PC-9 (cell line): ENCODE results near the gene DLG2. TPM values are rescaled to one million over a fixed set of nuclear protein-coding genes. Genes with fewer than 3 reads are reported as not detected.

ENCODE experiments used
- BruUV-seq: library from RNA; stranded (reverse); fragments of 400-500 nt; replicated peaks from 2 replicates; lab custom pipeline; 2021; lab: Mats Ljungman, UMichigan
- CTCF ChIA-PET: fragments of 300-600 bp; sonication (Branson Sonifier 250); formaldehyde crosslinking; loops from one replicate; lab custom pipeline; 2022; ENCODE audit warnings: antibody characterized with exemption; lab: Charles Lee
- POLR2A ChIA-PET: fragments of 300-600 bp; sonication (Branson Sonifier 250); formaldehyde crosslinking; loops from one replicate; lab custom pipeline; 2022; ENCODE audit warnings: antibody characterized with exemption; ENCODE audit not compliant: unreplicated experiment; lab: Charles Lee
- DNase-seq, 2 experiments: peaks; one replicate each; pipeline versions ENCODE4 v3.0.0 to v3.0.0-alpha.2; 2015 to 2022; ENCODE audit warnings: mixed read lengths in 1 of 2
- H2AFZ ChIP-seq: fragments of 200-600 bp; sonication (generic); 2 replicates; pipeline ENCODE4 v1.8.1; 2017; ENCODE audit warnings: antibody characterized with exemption
- H3F3A ChIP-seq: fragments of 200-600 bp; sonication (generic); 2 replicates; pipeline ENCODE4 v1.8.1; 2017; ENCODE audit warnings: antibody characterized with exemption, mild to moderate bottlenecking, low read depth; ENCODE audit not compliant: insufficient read depth
- H3K27ac ChIP-seq: fragments of 200-600 bp; sonication (generic); 2 replicates; pipeline ENCODE4 v1.6.1; 2016; ENCODE audit warnings: mixed run types
- H3K27me3 ChIP-seq: fragments of 200-600 bp; sonication (generic); 2 replicates; pipeline ENCODE4 v1.6.1; 2016; ENCODE audit warnings: low read depth, mixed run types; ENCODE audit not compliant: insufficient read depth
- H3K36me3 ChIP-seq: fragments of 200-600 bp; sonication (generic); 2 replicates; pipeline ENCODE4 v1.6.1; 2016; ENCODE audit warnings: low read depth, mixed run types
- H3K4me1 ChIP-seq: fragments of 200-600 bp; sonication (generic); replicated peaks from 2 replicates; pipeline ENCODE4 v1.6.1; 2016; ENCODE audit warnings: mixed run types; ENCODE audit not compliant: insufficient read depth
- H3K4me2 ChIP-seq: fragments of 200-600 bp; sonication (generic); 2 replicates; pipeline ENCODE4 v1.6.1; 2017; ENCODE audit warnings: mixed run types
- H3K4me3 ChIP-seq: fragments of 200-600 bp; sonication (generic); 2 replicates; pipeline ENCODE4 v1.6.1; 2016; ENCODE audit warnings: mixed run types
- H3K79me2 ChIP-seq: fragments of 200-600 bp; sonication (generic); 2 replicates; pipeline ENCODE4 v1.6.1; 2017; ENCODE audit warnings: low read depth, mixed run types
- H3K9me2 ChIP-seq: fragments of 200-600 bp; sonication (generic); 2 replicates; pipeline ENCODE4 v1.8.1; 2017; ENCODE audit warnings: mild to moderate bottlenecking; ENCODE audit not compliant: insufficient read depth
- H3K9me3 ChIP-seq: fragments of 200-600 bp; sonication (generic); 2 replicates; pipeline ENCODE4 v1.8.1; 2016; ENCODE audit warnings: low read depth; ENCODE audit not compliant: insufficient read depth
- H4K20me1 ChIP-seq: fragments of 200-600 bp; sonication (generic); 2 replicates; pipeline ENCODE4 v1.8.1; 2017; ENCODE audit not compliant: insufficient read depth
- CTCF ChIP-seq: fragments of 200-600 bp; sonication (generic); conservative IDR thresholded peaks from 2 replicates; pipeline ENCODE4 v1.6.1; 2017; ENCODE audit warnings: mixed run types, antibody characterized with exemption, mild to moderate bottlenecking, moderate library complexity
- EZH2 ChIP-seq: fragments of 200-600 bp; sonication (generic); IDR thresholded peaks from 2 replicates; pipeline ENCODE4 v1.8.0; 2017; ENCODE audit warnings: antibody characterized with exemption, low read depth
- intact Hi-C: fragments of 100-400 bp; cut with micrococcal nuclease; formaldehyde crosslinking; loops from one replicate; pipeline ENCODE4 v1.10.0; 2022; ENCODE audit not compliant: unreplicated experiment
- total RNA-seq: library from RNA; stranded (reverse); gene quantifications from 2 replicates; pipeline ENCODE4 v1.2.3, GENCODE V29; 2021

Gene DLG2
- total RNA-seq, 1 experiment from 2014 or later = 6.4 TPM

GRCh38 chr11:83778596-83778995 lies 1848.5 kb downstream of the DLG2 start:
- Histone ChIP-seq H3K79me2 (no peaks in the 10 kb centered on the region), H3K4me3 (no peak overlapping the region), H3K4me1 (no peaks in the 10 kb centered on the region), H3K27me3 (no peaks in the 10 kb centered on the region; the same call in 1 of the 2 replicates), H3K9me2 (no peaks in the 10 kb centered on the region), H3K9me3 (no peaks in the 10 kb centered on the region), H3K27ac (no peak overlapping the region), H4K20me1 (no peaks in the 10 kb centered on the region), H3K36me3 (no peaks in the 10 kb centered on the region), H3K4me2 (no peak overlapping the region), H2AFZ (no peak overlapping the region), H3F3A (no peaks in the 10 kb centered on the region)
- no TSS peak for BruUV-seq
- TF ChIP-seq CTCF (no peak), EZH2 (no peak)
- DNase-seq = no peak
- intact Hi-C loops = loop anchor here (2.0 kb wide), 1 partner anchor 70 kb away; no protein-coding TSS in a partner anchor
- CTCF ChIA-PET = no interaction called here
- POLR2A ChIA-PET = interaction anchor here (0.7 kb wide), 1 partner anchor 742 kb away, joined by 7 read pairs; no protein-coding TSS in a partner anchor

- H3K9me3 ChIP-seq = no peaks in the 10 kb centered on the region
- no peaks in the 10 kb centered on the region for H3K79me2 ChIP-seq
- 0 out of 2 replicates have a peak, but pooled peaks cover 8% of the 10 kb centered on the region for H4K20me1 ChIP-seq
- POLR2A ChIA-PET = no interaction called here
- no peak overlapping the region for H3K4me2 ChIP-seq
- DNase-seq = no peak
- H3K36me3 ChIP-seq = no peaks in the 10 kb centered on the region
- CTCF ChIA-PET = no interaction called here
- no TSS peak for BruUV-seq
- TF ChIP-seq EZH2 (no peak), CTCF (no peak)
- H3K4me3 ChIP-seq = no peak overlapping the region
- H3K27ac ChIP-seq = no peak overlapping the region
- peaks cover 6% of the 10 kb centered on the region; the same call in 1 of the 2 replicates for H3K27me3 ChIP-seq
- H3K4me1 ChIP-seq = no peaks in the 10 kb centered on the region
- intact Hi-C loops = no loop called here
- H3F3A ChIP-seq = no peaks in the 10 kb centered on the region
- H3K9me2 ChIP-seq = no peaks in the 10 kb centered on the region
- no peak overlapping the region for H2AFZ ChIP-seq
Observed at GRCh38 chr11:83773950-83774880, 1852.9 kb downstream of the DLG2 start.

GRCh38 chr11:83768489-83768888 lies 1858.7 kb downstream of the DLG2 start:
- ChIA-PET CTCF (no interaction called here), POLR2A (no interaction called here)
- Histone ChIP-seq H4K20me1 (0 out of 2 replicates have a peak, but pooled peaks cover 8% of the 10 kb centered on the region), H3K27ac (no peak overlapping the region), H3F3A (no peaks in the 10 kb centered on the region), H3K9me2 (no peaks in the 10 kb centered on the region), H3K79me2 (no peaks in the 10 kb centered on the region), H2AFZ (no peak overlapping the region), H3K36me3 (no peaks in the 10 kb centered on the region), H3K4me1 (no peaks in the 10 kb centered on the region), H3K4me2 (no peak overlapping the region), H3K4me3 (no peak overlapping the region), H3K27me3 (0 out of 2 replicates have a peak, but pooled peaks cover 6% of the 10 kb centered on the region), H3K9me3 (no peaks in the 10 kb centered on the region)
- no peak for DNase-seq
- no peak for TF ChIP-seq EZH2
- no peak for TF ChIP-seq CTCF
- no TSS peak for BruUV-seq
- intact Hi-C loops = no loop called here
